HL-60/S4 treated with retinoic acid at 250 ng/mL for 4 days and 3 days (cell line): Measurements from ENCODE around the gene LEF1.

Experiments
- in situ Hi-C: fragments of 300-500 bp; cut with MboI; formaldehyde crosslinking; loops from 2 replicates; pipeline ENCODE4 v1.7.0; 2022; ENCODE audit warnings: low sequenced_read_pairs

LEF1 gene

DNA sequence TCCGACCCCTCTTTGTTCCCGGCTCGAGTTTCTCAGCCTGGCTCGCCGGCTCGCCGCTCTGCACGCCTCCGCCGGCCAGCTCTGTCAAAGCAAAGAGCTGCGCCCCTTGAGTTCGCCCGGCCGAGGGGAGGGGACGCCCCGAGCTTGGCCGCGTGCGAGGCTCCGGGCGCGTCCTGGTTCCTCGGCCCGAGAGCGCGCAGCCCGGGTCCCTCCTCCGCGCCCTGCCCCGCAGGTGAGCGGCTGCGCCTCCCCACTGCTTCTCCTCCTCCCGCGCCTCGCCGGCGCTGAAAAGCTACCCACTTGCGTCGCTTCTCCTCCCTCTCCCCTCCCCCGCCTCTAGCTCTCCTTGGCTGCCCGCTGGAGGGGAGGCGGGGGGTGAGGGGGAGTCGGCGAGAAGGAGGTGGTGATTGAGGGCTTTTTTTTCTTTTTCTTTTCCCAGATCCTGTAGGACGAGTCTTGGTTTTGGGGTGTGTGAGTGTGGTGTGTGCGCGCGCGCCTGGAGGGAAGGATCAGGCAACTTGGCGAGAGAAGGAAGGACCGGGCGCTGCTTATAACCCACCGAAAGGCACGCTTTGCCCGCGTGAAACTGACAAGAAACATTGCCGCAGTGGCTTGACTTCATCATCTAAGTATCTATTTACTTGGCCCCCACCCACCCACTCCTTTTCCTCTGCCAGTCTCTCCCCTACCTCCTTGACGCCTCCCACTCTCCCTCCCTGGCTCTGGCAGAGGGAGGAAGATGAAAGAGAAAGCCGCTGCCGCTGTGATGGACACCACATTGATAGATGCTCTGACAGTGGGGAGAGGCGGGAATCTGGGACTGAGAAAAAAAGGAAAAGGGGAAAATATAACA is at the start of gene LEF1:
LEF1 (minus strand) TSS at position 262 of the 853 bp plus-strand sequence. CDS start 1,165 bp downstream, outside the sequence.
- in situ Hi-C loops, result no loop called here

DNA sequence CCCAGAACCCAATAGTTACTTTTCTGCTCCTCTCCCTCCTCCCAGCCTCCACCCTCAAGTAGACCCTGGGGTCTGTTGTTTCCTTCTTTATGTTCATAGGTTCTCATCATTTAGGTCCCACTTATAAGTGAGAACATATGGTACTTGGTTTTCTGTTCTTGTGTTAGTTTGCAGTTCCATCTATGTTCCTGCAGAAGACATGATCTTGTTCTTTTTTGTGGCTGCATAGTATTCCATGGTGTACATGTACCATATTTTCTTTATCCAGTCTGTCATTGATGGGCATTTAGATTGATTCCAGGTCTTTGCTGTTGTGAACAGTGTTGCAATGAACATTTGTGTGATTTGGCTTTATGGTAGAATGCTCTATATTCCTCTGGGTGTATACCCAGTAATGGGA is 47.8 kb upstream of the LEF1 start:
- in situ Hi-C loops, result no loop called here

DNA sequence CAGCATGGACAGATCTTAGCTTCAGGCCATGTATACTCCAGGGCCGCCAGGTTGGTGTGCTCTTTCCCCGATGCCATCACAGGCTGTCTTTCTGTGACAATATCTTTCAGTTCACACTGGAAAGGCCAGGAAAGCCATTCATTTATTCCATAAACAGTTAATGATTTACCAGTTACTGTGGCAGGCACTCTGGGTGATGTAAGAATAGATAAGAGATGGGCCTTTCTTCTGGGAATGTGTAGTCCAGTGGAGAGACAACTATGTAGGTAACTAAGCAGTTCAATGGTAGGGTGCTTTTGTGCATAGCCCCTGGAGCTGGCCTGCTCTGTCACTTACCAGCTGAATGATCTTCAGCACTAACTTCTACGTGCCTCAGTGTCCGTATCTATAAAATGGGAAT is 46.3 kb upstream of the LEF1 start:
- in situ Hi-C loops, result no loop called here

DNA sequence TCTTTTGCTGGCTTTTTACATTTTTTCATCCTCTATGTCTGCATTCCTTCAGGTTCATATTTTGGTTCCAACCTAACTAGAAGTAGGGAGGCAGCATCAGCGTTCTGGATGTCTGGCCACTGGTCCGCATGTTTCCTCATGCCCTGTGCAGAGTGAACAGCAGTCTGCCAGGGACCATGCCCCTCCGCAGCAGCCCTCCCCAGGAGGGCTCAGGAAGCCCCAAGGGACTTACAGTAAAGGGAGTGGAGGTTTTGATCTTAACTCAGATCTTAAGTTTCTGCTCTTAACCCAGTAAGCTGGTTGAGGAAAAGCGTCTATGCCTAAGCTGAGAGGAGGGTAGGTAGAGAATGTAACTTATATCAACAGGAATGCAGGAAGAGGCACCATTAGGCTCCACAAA is 45.0 kb upstream of the LEF1 start:
- in situ Hi-C loops, result no loop called here

DNA sequence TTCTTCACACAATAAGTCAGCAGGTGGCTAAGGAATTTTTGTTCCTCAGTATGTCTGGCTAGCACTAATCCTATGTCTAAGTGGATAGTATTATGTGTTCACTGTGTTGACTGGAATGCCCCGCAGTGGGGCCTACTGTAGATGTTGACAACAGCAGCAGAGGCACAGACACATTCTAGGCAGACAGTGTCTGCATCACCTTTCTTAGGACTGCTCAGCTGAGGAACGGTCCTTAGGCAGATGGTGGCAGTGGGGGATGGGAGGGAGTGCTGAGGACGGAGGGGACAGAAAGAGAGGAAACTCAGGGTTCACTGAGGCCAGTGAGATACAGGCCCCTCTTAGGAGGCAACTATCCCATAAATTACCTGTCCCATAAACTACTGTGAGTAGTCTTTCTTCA is 44.6 kb upstream of the LEF1 start:
- in situ Hi-C loops, result no loop called here

DNA sequence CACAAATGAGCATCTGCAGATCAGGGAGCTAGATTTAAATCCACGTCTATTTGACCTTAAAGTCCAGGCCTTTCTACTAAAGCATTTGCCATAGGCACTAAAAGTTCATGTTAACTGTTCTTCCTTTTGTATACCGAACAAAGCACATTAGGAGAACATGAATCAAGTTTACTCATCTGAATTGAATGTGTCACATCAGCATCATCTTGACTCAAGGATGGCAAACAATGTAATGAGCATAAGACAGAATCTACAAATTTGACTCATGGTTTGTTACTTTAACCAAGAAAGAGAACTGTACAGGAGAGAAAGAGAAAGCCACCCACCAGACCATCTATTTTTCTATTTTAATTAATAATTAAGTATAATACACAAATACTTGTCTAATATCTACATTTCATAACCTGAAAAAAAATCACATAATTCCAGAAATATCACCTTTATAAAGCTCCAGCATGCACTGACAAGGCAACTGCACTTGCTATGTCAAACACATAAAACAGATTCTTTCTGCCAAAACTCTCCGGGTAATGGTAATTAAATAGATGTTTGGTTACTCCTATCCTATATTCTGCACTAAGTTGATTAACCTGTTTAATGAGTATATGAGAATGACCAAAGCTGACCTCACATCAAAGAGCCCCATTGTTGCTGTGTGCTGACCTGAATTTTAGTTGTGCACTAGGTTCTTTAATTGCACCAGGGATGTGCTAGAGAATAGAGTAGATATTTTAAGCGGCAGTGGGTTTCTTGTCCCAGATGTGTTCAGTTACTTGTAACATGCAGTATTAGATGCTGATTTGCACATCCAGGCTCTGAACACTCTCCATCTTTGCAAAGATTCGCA is 42.5 kb upstream of the LEF1 start:
- in situ Hi-C loops, result no loop called here

DNA sequence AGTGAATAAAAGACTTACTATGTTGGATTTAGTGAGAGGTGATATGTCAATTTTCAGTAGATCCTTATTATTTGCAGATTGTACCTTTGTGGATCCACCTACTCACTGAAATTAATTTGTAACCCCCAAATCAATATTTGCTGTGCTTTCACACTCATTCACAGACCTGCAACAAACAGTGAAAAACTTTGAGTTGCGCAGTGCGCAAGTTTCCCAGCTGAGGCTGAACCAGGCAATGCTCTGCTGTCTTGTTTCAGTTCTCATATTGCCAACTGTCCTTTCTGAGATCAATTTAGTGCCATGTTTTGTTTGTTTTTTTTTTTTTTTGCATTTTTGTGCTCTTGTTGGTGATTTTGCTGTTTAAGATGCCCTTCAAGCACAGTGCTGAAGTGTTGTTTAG is 40.8 kb upstream of the LEF1 start:
- in situ Hi-C loops, result no loop called here

DNA sequence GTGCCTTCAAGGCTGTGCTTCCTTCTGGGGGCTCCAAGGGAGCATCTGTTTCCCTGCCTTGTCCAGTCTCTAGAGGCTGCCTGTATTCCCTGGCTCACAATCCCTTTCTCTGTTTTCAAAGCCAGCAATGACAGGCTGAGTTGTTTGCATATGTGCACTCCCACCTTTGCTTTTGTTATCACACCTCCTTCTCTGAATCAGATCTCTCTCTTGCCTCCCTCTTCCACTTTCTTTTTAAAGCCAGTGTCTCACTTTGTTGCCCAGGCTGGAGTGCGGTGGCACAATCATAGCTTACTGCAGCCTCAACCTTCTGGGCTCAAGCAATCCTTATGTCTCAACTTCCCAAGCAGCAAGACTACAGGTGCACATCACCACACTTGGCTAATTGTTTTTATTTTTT is 37.1 kb upstream of the LEF1 start:
- in situ Hi-C loops, result no loop called here

DNA sequence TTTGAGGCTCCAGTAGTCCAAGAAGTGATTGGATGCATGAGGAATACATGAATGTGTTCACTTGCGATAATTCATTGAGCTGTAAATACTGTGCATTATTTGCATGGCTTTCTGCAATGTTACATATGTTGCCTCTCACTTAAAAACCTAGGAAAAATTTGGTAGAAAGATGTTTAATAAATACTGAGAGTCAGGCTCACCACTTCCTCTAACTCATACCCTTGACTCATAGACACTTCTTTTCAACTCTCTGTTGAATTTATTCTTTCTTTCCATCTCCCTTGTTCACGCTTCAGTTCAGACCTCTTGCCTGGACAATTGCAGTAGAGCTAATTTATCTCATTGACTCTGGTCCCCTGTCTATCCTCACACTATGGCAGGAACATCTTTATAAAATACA is 35.8 kb upstream of the LEF1 start:
- in situ Hi-C loops, result no loop called here

DNA sequence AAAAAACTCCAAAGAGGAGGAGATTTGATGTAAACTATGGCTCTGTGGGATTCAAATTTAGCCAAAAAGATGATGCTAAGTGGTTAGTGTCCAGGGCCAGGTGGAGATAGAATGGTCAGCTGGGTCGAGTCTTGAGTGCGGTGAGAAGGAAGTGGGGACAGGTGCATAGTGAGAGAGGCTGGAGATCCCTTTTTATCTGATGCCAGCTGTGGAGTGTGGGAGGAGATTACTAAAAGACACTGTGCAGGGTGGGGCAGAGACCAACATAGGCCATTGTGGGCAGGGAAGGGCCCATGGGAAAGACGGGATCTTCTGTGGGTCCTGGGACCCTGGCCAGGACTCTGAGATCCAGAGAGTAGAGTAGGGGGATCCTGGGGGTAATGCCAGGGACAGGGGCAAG is 34.6 kb upstream of the LEF1 start:
- in situ Hi-C loops, result no loop called here

DNA sequence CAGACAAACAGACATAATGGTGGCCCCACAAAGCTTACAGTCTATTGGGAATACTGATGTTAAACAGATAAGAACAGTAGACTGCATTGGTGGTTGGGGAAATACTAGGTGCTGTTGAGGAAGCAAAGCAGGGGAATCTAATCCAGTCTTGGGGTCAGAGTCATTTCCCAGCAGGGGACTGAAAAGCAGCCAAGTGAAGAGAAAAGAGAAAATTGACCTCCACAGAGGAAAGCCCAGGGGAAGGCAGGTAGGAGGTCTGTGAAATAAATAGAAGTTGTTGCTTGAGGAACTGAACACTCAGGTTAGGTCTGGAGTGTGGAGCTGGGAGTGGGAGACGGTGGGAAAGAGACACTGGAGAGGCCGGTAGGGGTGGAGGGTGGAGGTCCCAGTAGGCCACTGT is 33.0 kb upstream of the LEF1 start:
- in situ Hi-C loops, result no loop called here

DNA sequence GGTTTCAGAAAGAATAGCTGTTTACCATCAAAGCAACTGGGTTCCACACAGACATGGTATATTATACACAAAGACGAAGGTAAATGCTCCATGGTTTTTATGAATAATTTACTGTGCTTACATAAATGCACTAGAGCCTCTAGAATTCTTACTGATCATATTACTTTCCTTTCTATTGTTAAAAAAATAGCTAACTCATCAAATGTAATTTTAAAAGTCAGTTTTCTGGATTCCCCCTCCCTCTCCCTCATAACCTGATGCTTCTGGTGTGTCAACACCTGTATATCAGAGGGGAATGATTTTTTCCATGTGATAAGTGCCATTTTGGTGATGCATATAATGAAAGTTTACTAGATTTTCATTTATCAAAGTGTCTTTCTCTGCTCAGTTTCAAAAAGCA is 31.1 kb upstream of the LEF1 start:
- in situ Hi-C loops, result no loop called here

DNA sequence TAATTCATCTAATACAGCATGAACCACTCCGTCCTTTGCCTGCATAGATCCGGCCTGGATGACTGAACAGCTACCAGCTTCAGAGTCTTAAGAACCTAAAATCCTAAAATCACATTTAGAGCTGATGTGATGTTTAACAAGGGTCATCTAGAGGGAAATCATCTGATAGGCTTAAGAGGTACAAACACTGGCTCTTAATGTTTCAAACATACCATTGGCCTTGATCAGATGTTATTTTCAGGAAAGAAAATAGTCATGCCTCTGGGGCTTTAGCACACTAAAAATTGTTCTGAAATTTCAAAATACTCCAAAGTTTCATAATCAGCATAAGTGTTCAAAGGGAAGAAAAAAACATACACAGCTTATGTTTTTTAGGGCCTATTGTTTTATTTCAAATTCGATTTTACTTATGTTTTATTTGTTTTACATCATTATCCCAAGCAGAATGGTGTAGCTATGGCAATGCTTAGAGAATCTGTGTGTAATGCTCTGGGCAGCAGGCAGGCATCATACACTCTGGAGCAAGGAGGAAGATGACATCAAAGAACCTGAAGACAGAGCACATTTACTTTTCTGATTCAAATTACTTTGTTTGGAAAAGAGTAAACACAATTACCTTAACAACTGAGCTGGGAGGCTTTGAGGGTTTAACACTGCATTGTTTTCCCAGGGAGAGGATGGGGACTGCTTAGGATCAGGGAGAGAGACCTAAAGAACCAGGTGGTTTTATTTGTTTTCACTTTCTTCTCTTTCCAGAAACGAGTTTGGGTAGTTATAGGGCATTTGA is 25.3 kb upstream of the LEF1 start:
- in situ Hi-C loops, result no loop called here

DNA sequence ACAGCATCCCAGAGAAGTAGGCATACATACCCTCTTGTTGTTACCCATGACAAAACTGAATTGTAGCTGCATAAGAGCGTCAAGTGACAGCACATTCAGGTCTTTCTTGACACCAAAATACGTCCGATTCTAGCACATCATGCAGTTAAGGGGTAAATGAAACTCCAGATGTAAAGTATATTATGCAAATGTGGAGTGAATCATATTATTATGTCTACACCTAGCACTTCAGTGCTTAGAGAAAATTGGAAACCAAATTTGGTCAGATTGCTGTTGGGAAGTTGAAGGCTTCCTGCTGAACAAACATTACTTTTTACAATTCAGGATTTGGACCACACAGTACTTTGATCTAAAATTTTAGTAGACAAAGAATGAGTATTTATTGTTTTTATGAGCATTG is 24.2 kb upstream of the LEF1 start:
- in situ Hi-C loops, result no loop called here

DNA sequence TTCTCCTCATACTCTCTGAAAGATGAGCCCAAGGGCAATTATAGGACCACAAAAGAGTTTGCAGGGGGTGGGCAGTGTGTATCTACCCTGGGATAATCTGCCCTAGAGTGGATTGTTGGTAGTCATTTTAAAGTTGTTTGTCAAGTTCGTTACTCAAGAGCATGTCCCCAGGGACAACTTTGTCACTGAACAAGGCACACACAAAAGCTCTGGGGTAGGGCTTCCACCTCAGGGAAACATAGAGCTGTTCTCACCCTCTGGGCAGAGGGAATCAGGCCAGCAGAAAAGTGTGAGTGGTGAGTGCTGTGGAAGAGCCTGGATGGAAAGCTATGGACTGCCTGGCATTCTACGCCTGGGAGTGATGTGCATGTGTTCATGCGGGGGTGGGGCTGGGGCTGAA is 23.3 kb upstream of the LEF1 start:
- in situ Hi-C loops, result no loop called here

DNA sequence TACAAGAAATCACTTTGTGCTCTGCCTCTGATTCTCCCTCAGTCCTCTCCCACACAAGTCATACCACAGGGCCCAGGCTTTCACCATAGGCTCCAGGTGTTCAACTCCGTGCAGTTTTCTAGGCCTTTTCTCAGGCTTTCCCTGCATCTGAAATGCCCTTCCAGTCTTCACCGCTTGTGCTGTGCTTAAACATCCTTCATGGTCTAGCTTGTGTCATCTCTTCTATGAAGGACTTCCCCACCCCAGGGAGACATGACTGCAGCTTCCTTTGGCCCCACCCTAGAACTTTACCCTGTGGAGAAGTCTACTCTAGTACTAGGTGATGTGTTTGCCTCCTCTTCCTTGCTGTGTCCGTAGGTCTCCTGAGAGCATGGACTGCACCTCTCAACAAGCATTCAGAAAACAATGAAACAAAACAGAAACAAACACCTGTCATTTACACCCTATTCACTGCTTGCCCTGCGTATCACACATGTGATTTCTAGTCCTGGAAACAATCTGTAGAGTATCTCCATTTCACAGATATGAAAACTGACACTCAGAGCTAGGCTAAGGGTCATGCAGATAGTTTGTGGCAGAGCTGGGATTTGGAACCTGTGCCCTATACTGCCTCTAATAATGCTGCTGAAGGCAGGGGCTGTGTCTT is 22.7 kb upstream of the LEF1 start:
- in situ Hi-C loops, result no loop called here

DNA sequence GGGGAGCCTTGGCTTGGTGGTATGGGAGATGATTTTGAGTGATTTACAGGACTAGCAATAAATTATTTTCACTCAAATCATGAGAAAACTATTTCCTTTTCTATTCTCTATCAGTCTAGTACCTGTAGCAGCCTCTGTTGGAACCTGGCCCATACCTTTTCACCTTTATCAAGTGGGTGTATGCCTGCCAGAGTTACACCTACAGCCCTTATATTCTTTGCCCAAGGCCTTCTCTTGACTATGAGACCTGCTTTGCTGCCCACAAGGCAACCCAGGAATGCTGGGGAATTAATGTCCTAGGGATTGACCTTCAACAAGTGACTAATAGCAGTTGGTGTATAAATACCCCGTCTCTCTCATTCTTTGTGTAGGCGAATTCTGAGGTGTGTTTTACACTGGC is 20.0 kb upstream of the LEF1 start:
- in situ Hi-C loops, result no loop called here

DNA sequence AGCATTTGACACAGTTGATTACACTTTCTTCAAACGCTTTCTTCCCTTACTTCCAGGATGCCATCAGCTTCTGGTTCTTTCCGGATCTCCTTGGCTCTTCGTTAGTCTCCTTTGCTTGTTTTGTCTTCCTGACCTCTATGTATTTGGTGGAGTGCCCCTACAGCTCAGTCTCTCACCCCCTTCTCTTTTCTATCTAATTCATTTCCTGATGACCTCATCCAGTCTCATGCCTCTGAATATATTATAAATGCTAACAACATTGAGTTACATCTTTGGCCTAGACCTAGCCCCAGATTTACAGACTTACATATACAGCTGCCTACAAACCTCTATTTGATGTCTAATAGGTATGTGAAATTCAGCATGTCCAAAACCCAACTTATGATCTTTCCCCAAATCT is 16.5 kb upstream of the LEF1 start:
- in situ Hi-C loops, result no loop called here

DNA sequence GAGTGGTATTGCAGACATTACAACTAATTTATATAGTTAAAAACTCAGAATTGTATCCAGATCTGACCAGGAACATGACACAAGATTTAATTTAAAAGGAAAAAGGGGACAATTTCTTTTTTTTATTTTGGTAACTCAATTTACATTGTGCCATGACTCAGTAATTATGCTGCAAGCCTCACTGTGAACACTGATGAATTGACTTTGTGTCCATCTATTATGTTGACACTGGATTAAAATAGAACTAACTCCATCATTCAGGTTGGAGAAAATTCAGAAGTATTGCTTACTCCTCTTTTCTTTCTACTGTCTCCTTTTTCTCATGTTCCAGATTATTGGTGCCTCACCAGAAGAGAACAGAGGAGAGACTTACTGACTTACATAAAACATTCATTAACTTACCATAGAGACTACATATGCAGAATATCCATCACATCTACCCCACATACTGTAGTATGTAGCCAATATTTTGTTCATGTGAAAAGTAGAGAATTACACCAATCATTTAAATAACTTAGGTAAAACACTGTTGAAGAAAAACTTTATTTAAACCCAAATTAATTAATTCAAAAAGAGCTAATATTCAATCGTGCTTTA is 15.8 kb upstream of the LEF1 start:
- in situ Hi-C loops, result no loop called here

DNA sequence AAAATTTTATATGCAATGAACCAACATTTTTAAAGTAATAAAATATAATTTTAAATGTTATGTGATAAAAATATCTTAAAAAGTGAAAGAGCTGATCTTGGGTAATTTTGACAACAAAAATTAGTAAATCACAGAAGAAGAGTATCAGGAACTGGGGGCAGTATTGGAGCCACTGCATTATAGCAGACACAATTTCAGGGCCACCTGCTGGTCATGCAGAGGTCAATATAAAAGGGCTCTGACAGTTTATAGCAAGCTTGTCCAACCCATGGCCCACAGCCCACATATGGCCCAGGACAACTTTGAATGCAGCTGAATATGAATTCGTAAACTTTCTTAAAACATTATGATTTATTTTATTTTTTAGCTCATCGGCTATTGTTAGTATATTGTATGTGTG is 13.0 kb upstream of the LEF1 start:
- in situ Hi-C loops, result no loop called here

DNA sequence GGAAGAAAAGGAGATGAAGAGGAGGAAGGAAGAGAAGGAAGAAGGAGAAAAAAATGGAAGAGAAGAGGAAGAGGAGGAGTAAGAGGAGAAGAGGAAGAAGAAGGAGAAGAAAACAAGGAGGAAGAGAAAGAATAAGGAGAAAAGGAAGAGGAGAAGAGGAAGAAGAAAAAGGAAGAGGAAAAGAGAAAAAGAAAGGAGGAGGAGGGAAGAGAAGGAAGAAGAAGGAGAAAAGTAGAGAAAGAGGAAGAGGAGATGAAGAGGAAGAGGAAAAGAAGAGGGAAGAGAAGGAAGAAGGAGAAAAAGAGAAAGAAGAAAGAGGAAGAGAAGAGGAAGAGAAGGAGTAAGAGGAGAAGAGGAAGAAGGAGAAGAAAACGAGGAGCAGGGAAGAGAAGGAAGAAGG is 11.8 kb upstream of the LEF1 start:
- in situ Hi-C loops, result no loop called here
